GM19043 (cell line): ENCODE data around the gene BRWD1.
A peak's percentile ranks its signal among the peaks of the same experiment; 100 is the strongest.

Experiments
- ATAC-seq: cut with Tn5 transposase; IDR thresholded peaks from one replicate; pipeline ENCODE4 v1.9.1; 2021; ENCODE audit warnings: low read depth; ENCODE audit not compliant: unreplicated experiment

Gene BRWD1

GRCh38 chr21:39313571-39314142, at the start of gene BRWD1:
TSS of gene BRWD1 (minus strand) at chr21:39313632. CDS start at chr21:39313491, 141 bp downstream.
- ATAC-seq = no peak

- ATAC-seq = no peak
These were observed 49.3 kb upstream of the BRWD1 start for GRCh38 chr21:39362733-39363132.

GRCh38 chr21:39359382-39359781, 46.0 kb upstream of the BRWD1 start:
- ATAC-seq = no peak

GRCh38 chr21:39353295-39353694, 39.9 kb upstream of the BRWD1 start:
- no peak for ATAC-seq

- no peak for ATAC-seq
These were observed 36.9 kb upstream of the BRWD1 start for GRCh38 chr21:39350094-39351005.

- ATAC-seq = peak; percentile 88
These were observed 36.0 kb upstream of the BRWD1 start for GRCh38 chr21:39349211-39350093.

- ATAC-seq = peak; percentile 39
These were observed 35.2 kb upstream of the BRWD1 start, which contains the start of gene HMGN1 for GRCh38 chr21:39348355-39349210. TSS of gene HMGN1 (minus strand) at chr21:39349088. CDS start at chr21:39348917, 171 bp downstream.

- no peak for ATAC-seq
These were observed 34.6 kb upstream of the BRWD1 start for GRCh38 chr21:39348040-39348354.

GRCh38 chr21:39347537-39347936, 34.1 kb upstream of the BRWD1 start:
- ATAC-seq = no peak

GRCh38 chr21:39346671-39347331, 33.4 kb upstream of the BRWD1 start:
- no peak for ATAC-seq

- no peak for ATAC-seq
These were observed 32.8 kb upstream of the BRWD1 start for GRCh38 chr21:39346206-39346605.

GRCh38 chr21:39345440-39345839, 32.0 kb upstream of the BRWD1 start:
- no peak for ATAC-seq

GRCh38 chr21:39344848-39345247, 31.4 kb upstream of the BRWD1 start:
- no peak for ATAC-seq

- ATAC-seq = no peak
These were observed 28.0 kb upstream of the BRWD1 start for GRCh38 chr21:39341249-39341923.

GRCh38 chr21:39340687-39341086, 27.3 kb upstream of the BRWD1 start:
- no peak for ATAC-seq

GRCh38 chr21:39339231-39339630, 25.8 kb upstream of the BRWD1 start:
- no peak for ATAC-seq

- ATAC-seq = no peak
These were observed 23.1 kb upstream of the BRWD1 start for GRCh38 chr21:39336457-39337008.

- ATAC-seq = no peak
These were observed 21.2 kb upstream of the BRWD1 start for GRCh38 chr21:39334611-39335010.

GRCh38 chr21:39332175-39332574, 18.7 kb upstream of the BRWD1 start:
- no peak for ATAC-seq
